ENCODE measurements around the gene SORCS3.

GRCh38 chr10:104780946-104781595 is 140.0 kb downstream of the SORCS3 start:
- TF ChIP-seq CTCF (IDR thresholded peaks at IDR 0.05; ENCODE audit: insufficient read depth, low read length) (no peak), REST (IDR thresholded peaks at IDR 0.05; ENCODE audit: insufficient replicate concordance, low read depth) (no peak)

Data from HL-60 (cell line).